Inflammatory macrophage treated with lipopolysaccharide for 4 hours (primary cell): Measurements from ENCODE around the gene HPS1.

Experiments
- DNase-seq: peaks from one replicate; pipeline ENCODE4 v3.0.0-alpha.2; 2020

The HPS1 gene

GRCh38 chr10:98463976-98464754, 17.4 kb upstream of the HPS1 start:
- peak; percentile 60 for DNase-seq

- DNase-seq: no peak
Observed at GRCh38 chr10:98463016-98463415, 16.3 kb upstream of the HPS1 start.

- DNase-seq: no peak
Observed at GRCh38 chr10:98461500-98461842, 14.7 kb upstream of the HPS1 start.

GRCh38 chr10:98460837-98461499, 14.2 kb upstream of the HPS1 start:
- DNase-seq: peak; percentile 85

GRCh38 chr10:98458809-98459784, 12.4 kb upstream of the HPS1 start:
- no peak for DNase-seq

- DNase-seq: no peak
Observed at GRCh38 chr10:98457721-98458120, 11.0 kb upstream of the HPS1 start.

- no peak for DNase-seq
Observed at GRCh38 chr10:98456686-98457482, 10.1 kb upstream of the HPS1 start.

- no peak for DNase-seq
Observed at GRCh38 chr10:98456043-98456570, 9.4 kb upstream of the HPS1 start.

GRCh38 chr10:98453729-98454128, 7.0 kb upstream of the HPS1 start:
- DNase-seq: peak; percentile 8

- no peak for DNase-seq
Observed at GRCh38 chr10:98450618-98451017, 3.9 kb upstream of the HPS1 start.

GRCh38 chr10:98449287-98449686, 2.6 kb upstream of the HPS1 start:
- DNase-seq: no peak

- peak; percentile 35 for DNase-seq
Observed at GRCh38 chr10:98446151-98446660, 529 bp downstream of the HPS1 start.

GRCh38 chr10:98445200-98445812, 1.4 kb downstream of the HPS1 start:
- no peak for DNase-seq

GRCh38 chr10:98444314-98445006, 2.3 kb downstream of the HPS1 start:
- peak; percentile 80 for DNase-seq

GRCh38 chr10:98438715-98439114, 8.0 kb downstream of the HPS1 start:
- no peak for DNase-seq

GRCh38 chr10:98436704-98437103, 10.0 kb downstream of the HPS1 start:
- DNase-seq: no peak

- no peak for DNase-seq
Observed at GRCh38 chr10:98435178-98435577, 11.6 kb downstream of the HPS1 start.

- no peak for DNase-seq
Observed at GRCh38 chr10:98433881-98434732, 12.6 kb downstream of the HPS1 start.

- DNase-seq: no peak
Observed at GRCh38 chr10:98433371-98433770, 13.4 kb downstream of the HPS1 start.

- DNase-seq: no peak
Observed at GRCh38 chr10:98432330-98432729, 14.4 kb downstream of the HPS1 start.
